HepG2 (cell line): ENCODE measurements around the gene ADAMTSL4. TPM values are rescaled to one million over a fixed set of nuclear protein-coding genes. Genes with fewer than 3 reads are reported as not detected.

ENCODE experiments used
- BORCS8-MEF2B ChIP-seq: sonication (generic); formaldehyde crosslinking; IDR thresholded peaks from 2 replicates; pipeline ENCODE4 v1.8.0; 2022; ENCODE audit warnings: mild to moderate bottlenecking, missing genetic modification reagents
- DPF2 ChIP-seq: sonication (generic); formaldehyde crosslinking; IDR thresholded peaks from 2 replicates; pipeline ENCODE4 v1.4.0; 2020; ENCODE audit warnings: mild to moderate bottlenecking, low read depth, missing genetic modification reagents, borderline replicate concordance
- FOXA1 ChIP-seq, 2 experiments: fragments of 450-650 bp in 1 of 2; sonication (generic) in 1 of 2; formaldehyde crosslinking in 1 of 2; IDR thresholded peaks; 2 replicates each; pipeline versions ENCODE4 v1.4.0 to v1.6.1; 2016 to 2020; ENCODE audit warnings: missing genetic modification reagents in 1 of 2
- GTF3A ChIP-seq: sonication (generic); formaldehyde crosslinking; conservative IDR thresholded peaks from 2 replicates; pipeline ENCODE4 v1.4.0; 2020; ENCODE audit warnings: mild to moderate bottlenecking, missing genetic modification reagents
- HDAC1 ChIP-seq: sonication (generic); formaldehyde crosslinking; IDR thresholded peaks from 2 replicates; pipeline ENCODE4 v1.5.1; 2020; ENCODE audit warnings: mild to moderate bottlenecking, missing genetic modification reagents
- HNRNPK ChIP-seq: fragments of 200-400 bp; formaldehyde crosslinking; IDR thresholded peaks from 2 replicates; pipeline ENCODE4 v1.6.1; 2018; ENCODE audit warnings: low read length, low read depth, moderate library complexity, mild to moderate bottlenecking; ENCODE audit not compliant: poor library complexity, severe bottlenecking
- HNRNPUL1 ChIP-seq: fragments of 200-400 bp; formaldehyde crosslinking; IDR thresholded peaks from 2 replicates; pipeline ENCODE4 v1.6.1; 2017; ENCODE audit warnings: low read depth, mild to moderate bottlenecking, low read length, moderate library complexity
- IKZF1 ChIP-seq: fragments of 450-650 bp; IDR thresholded peaks from 2 replicates; pipeline ENCODE4 v1.7.1; 2016
- ISX ChIP-seq: sonication (generic); formaldehyde crosslinking; conservative IDR thresholded peaks from 2 replicates; pipeline ENCODE4 v1.5.0; 2020; ENCODE audit warnings: missing genetic modification reagents
- KDM3A ChIP-seq: IDR thresholded peaks from 2 replicates; pipeline ENCODE4 v1.6.1; 2018; ENCODE audit warnings: low read depth, missing compliant biosample characterization
- MEIS1 ChIP-seq: sonication (generic); formaldehyde crosslinking; IDR thresholded peaks from 2 replicates; pipeline ENCODE4 v1.9.0; 2021; ENCODE audit warnings: mild to moderate bottlenecking, missing genetic modification reagents, moderate library complexity, borderline replicate concordance
- MXI1 ChIP-seq: IDR thresholded peaks from 3 replicates; pipeline ENCODE4 v1.6.1; 2012; ENCODE audit warnings: low read depth, low read length, inconsistent platforms, borderline replicate concordance
- MYC ChIP-seq: sonication (generic); formaldehyde crosslinking; IDR thresholded peaks from 2 replicates; pipeline ENCODE4 v1.9.0; 2021; ENCODE audit warnings: missing genetic modification reagents, borderline replicate concordance
- NCOA2 ChIP-seq: sonication (generic); formaldehyde crosslinking; IDR thresholded peaks from 2 replicates; pipeline ENCODE4 v1.8.0; 2022; ENCODE audit warnings: inconsistent platforms
- SIX1 ChIP-seq: sonication (generic); formaldehyde crosslinking; IDR thresholded peaks from 2 replicates; pipeline ENCODE4 v1.4.0; 2020; ENCODE audit warnings: missing genetic modification reagents, borderline replicate concordance
- SNAPC2 ChIP-seq: sonication (generic); formaldehyde crosslinking; IDR thresholded peaks from 2 replicates; pipeline ENCODE4 v1.8.1; 2022; ENCODE audit warnings: mild to moderate bottlenecking, missing genetic modification reagents
- SOX6 ChIP-seq, 2 experiments: fragments of 450-650 bp in 1 of 2; sonication (generic) in 1 of 2; formaldehyde crosslinking in 1 of 2; IDR thresholded peaks; 2 replicates each; pipeline versions ENCODE4 v1.4.0 to v1.6.1; 2017 to 2020; ENCODE audit warnings: antibody characterized with exemption in 1 of 2, mild to moderate bottlenecking in 1 of 2, missing genetic modification reagents in 1 of 2
- SP1 ChIP-seq, 2 experiments: fragments of 450-650 bp in 1 of 2; sonication (generic) in 1 of 2; formaldehyde crosslinking in 1 of 2; IDR thresholded peaks; 2 replicates each; pipeline versions ENCODE4 v1.4.0 to v1.6.1; 2016 to 2020; ENCODE audit warnings: missing genetic modification reagents in 1 of 2
- SRSF4 ChIP-seq: fragments of 200-400 bp; formaldehyde crosslinking; IDR thresholded peaks from one replicate; pipeline ENCODE4 v1.6.1; 2018; ENCODE audit warnings: mild to moderate bottlenecking, low read depth, low read length, moderate library complexity; ENCODE audit not compliant: poor library complexity, severe bottlenecking
- SUZ12 ChIP-seq: fragments of 150-350 bp; IDR thresholded peaks from 2 replicates; pipeline ENCODE4 v1.6.1; 2014; ENCODE audit warnings: low read depth, low read length
- TARDBP ChIP-seq: sonication (generic); formaldehyde crosslinking; IDR thresholded peaks from 2 replicates; pipeline ENCODE4 v1.8.0; 2022; ENCODE audit warnings: mild to moderate bottlenecking, missing genetic modification reagents
- YEATS2 ChIP-seq: sonication (generic); formaldehyde crosslinking; IDR thresholded peaks from 2 replicates; pipeline ENCODE4 v1.4.0; 2020; ENCODE audit warnings: missing genetic modification reagents, borderline replicate concordance
- YY1 ChIP-seq: IDR thresholded peaks from 2 replicates; pipeline ENCODE4 v1.6.1; 2011; ENCODE audit warnings: low read length, low read depth, moderate library complexity, mild to moderate bottlenecking; ENCODE audit not compliant: insufficient read depth, insufficient replicate concordance
- ZBTB1 ChIP-seq: sonication (generic); formaldehyde crosslinking; IDR thresholded peaks from 2 replicates; pipeline ENCODE4 v1.4.0; 2020; ENCODE audit warnings: missing genetic modification reagents, borderline replicate concordance
- ZFP90 ChIP-seq: sonication (generic); formaldehyde crosslinking; IDR thresholded peaks from 2 replicates; pipeline ENCODE4 v1.8.0; 2022; ENCODE audit warnings: missing genetic modification reagents, mild to moderate bottlenecking, inconsistent platforms, borderline replicate concordance
- ZNF138 ChIP-seq: sonication (generic); formaldehyde crosslinking; IDR thresholded peaks from 2 replicates; pipeline ENCODE4 v1.5.0; 2020; ENCODE audit warnings: mild to moderate bottlenecking, low read depth, missing genetic modification reagents
- ZNF232 ChIP-seq: sonication (generic); formaldehyde crosslinking; IDR thresholded peaks from 2 replicates; pipeline ENCODE4 v1.4.0; 2020; ENCODE audit warnings: missing genetic modification reagents, borderline replicate concordance
- ZNF619 ChIP-seq: sonication (generic); formaldehyde crosslinking; IDR thresholded peaks from 2 replicates; pipeline ENCODE4 v1.4.0; 2020; ENCODE audit warnings: mild to moderate bottlenecking, missing genetic modification reagents
- ZSCAN30 ChIP-seq: sonication (generic); formaldehyde crosslinking; IDR thresholded peaks from 2 replicates; pipeline ENCODE4 v1.5.0; 2020; ENCODE audit warnings: mild to moderate bottlenecking, missing genetic modification reagents
- polyA plus RNA-seq, 8 experiments: library from polyadenylated mRNA; depleted of rRNA in 3 of 8; stranded (reverse) in 7 of 8; unstranded in 1 of 8; fragments of >200 nt; fragmentation: Illumina TruSeq in 4 of 8; extraction: Trizol in 4 of 8; gene quantifications; 2 replicates each; pipeline versions ENCODE4 v1.2.1 to v1.2.3, GENCODE V29; 2011 to 2016; ENCODE audit warnings: low read depth in 4 of 8, missing spikeins in 1 of 8, mixed read lengths in 1 of 8; ENCODE audit not compliant: insufficient read depth in 1 of 8
- total RNA-seq, 5 experiments: library from RNA; depleted of rRNA; stranded (reverse); fragments of >200 nt; fragmentation: Illumina TruSeq; extraction: Trizol; gene quantifications; 2 replicates each; pipeline ENCODE4 v1.2.3, GENCODE V29; 2016; ENCODE audit warnings: low read depth in 1 of 5
- TF ChIP-seq, protein P1 (sequence below): sonication (generic); formaldehyde crosslinking; IDR thresholded peaks from 2 replicates; pipeline ENCODE4 v1.8.1; 2023; ENCODE audit warnings: mild to moderate bottlenecking, missing genetic modification reagents

ADAMTSL4 gene
- total and polyA plus RNA-seq, 2 of the 13 experiments (the other 11 are each of a cell fraction or from before 2014, with no cell fraction given), result 3.9 to 16.4 TPM

DNA sequence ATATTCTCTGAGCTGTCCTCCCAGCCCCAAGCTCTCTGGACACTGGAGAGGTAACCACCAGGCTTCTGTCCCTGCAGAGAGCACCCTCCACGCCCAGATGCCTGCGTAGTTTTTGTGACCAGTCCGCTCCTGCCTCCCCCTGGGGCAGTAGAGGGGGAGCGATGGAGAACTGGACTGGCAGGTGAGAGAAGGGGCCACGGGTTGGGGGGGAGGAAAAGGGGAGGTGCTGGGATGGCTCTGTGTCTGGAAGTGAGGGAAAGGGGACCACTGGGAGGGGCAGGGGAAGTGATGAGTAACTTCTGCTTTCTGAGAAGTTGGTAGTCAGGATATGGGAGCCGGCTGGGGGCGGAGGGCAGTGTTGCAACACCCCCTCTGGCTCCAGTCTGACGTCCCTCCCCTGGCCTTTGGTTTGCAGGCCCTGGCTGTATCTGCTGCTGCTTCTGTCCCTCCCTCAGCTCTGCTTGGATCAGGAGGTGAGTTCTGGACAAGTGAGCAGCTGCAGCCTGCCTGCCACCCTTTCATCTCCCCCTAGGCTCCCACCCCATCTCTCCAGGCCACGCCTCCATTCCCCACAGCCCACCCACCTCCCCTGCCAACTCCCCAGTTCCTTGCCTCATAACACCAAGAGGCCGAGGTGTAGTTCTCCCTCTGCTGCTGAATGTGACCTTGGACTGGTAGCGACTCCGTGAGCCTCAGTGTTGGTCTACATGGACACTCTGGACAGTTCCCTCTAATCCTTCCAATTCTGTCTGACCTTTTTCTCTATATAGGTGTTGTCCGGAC, 3.1 kb downstream of the ADAMTSL4 start (continued):
- TF ChIP-seq DPF2 (CRISPR knock-in tag) (peak; percentile 46), ISX (CRISPR knock-in tag) (no peak), TARDBP (CRISPR knock-in tag) (peak; percentile 21; the same call in 1 of the 2 replicates), HNRNPK (peak; percentile 70), BORCS8-MEF2B (CRISPR knock-in tag) (no peak), GTF3A (no peak), MEIS1 (CRISPR knock-in tag) (no peak), SOX6 (IDR thresholded peaks at IDR 0.05) (no peak), SOX6 (CRISPR knock-in tag; IDR thresholded peaks at IDR 0.05) (peak; percentile 42; the same call in 1 of the 2 replicates), NCOA2 (CRISPR knock-in tag) (peak; percentile 45; the same call in 1 of the 2 replicates), IKZF1 (no peak), ZBTB1 (CRISPR knock-in tag) (no peak), YY1 (no peak), ZNF138 (CRISPR knock-in tag) (no peak), MXI1 (no peak; the same call in 2 of the 3 replicates), SRSF4 (no peak), FOXA1 (IDR thresholded peaks at IDR 0.05) (no peak), FOXA1 (CRISPR knock-in tag; IDR thresholded peaks at IDR 0.05) (no peak), HDAC1 (CRISPR knock-in tag) (peak; percentile 81), SP1 (IDR thresholded peaks at IDR 0.05) (no peak), SP1 (CRISPR knock-in tag; IDR thresholded peaks at IDR 0.05) (peak; percentile 34; the same call in 1 of the 2 replicates), SUZ12 (no peak), MYC (CRISPR knock-in tag) (peak; percentile 36; the same call in 1 of the 2 replicates), ZNF619 (CRISPR knock-in tag) (0 out of 2 replicates have a peak, but pooled peaks have one; percentile 49), HNRNPUL1 (no peak), SIX1 (CRISPR knock-in tag) (0 out of 2 replicates have a peak, but pooled peaks have one; percentile 43), SNAPC2 (no peak), ZNF232 (no peak), YEATS2 (peak; percentile 65; the same call in 1 of the 2 replicates), ZFP90 (CRISPR knock-in tag) (no peak), KDM3A (no peak), ZSCAN30 (CRISPR knock-in tag) (no peak)
- TF ChIP-seq, protein P1, sequence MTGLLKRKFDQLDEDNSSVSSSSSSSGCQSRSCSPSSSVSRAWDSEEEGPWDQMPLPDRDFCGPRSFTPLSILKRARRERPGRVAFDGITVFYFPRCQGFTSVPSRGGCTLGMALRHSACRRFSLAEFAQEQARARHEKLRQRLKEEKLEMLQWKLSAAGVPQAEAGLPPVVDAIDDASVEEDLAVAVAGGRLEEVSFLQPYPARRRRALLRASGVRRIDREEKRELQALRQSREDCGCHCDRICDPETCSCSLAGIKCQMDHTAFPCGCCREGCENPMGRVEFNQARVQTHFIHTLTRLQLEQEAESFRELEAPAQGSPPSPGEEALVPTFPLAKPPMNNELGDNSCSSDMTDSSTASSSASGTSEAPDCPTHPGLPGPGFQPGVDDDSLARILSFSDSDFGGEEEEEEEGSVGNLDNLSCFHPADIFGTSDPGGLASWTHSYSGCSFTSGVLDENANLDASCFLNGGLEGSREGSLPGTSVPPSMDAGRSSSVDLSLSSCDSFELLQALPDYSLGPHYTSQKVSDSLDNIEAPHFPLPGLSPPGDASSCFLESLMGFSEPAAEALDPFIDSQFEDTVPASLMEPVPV, result no peak
